ENCODE measurements around the gene NCOA7.
A peak's percentile ranks its signal among the peaks of the same experiment; 100 is the strongest.
"Not testable (repeated sequence)": the region's sequence is repeated elsewhere in the genome, so short reads cannot be mapped to it uniquely, and the experiment has no call there.

NCOA7 gene

GRCh38 chr6:125952764-125953501 lies 162.2 kb downstream of the NCOA7 start:
- no peak for DNase-seq

- no peak for DNase-seq
Observed at GRCh38 chr6:125953502-125953875, 162.7 kb downstream of the NCOA7 start.

- no peak for DNase-seq
Observed at GRCh38 chr6:125954735-125955339, 164.1 kb downstream of the NCOA7 start.

GRCh38 chr6:125955973-125956372 lies 165.2 kb downstream of the NCOA7 start:
- no peak for DNase-seq

GRCh38 chr6:125956506-125957390 lies 166.0 kb downstream of the NCOA7 start, which contains the start of gene HINT3:
HINT3 (plus strand) TSS chr6:125956770; CDS start chr6:125956978, 208 bp downstream.
- peak; percentile 97 for DNase-seq

- no peak for DNase-seq
Observed at GRCh38 chr6:125957391-125957693, 166.6 kb downstream of the NCOA7 start.

- DNase-seq = no peak
Observed at GRCh38 chr6:125957845-125958244, 167.1 kb downstream of the NCOA7 start.

- no peak for DNase-seq
Observed at GRCh38 chr6:125959041-125959440, 168.3 kb downstream of the NCOA7 start.

- DNase-seq = no peak
Observed at GRCh38 chr6:125961117-125961516, 170.4 kb downstream of the NCOA7 start.

- no peak for DNase-seq
Observed at GRCh38 chr6:125962900-125963497, 172.2 kb downstream of the NCOA7 start.

- no peak for DNase-seq
Observed at GRCh38 chr6:125963817-125964216, 173.1 kb downstream of the NCOA7 start.

- DNase-seq = no peak
Observed at GRCh38 chr6:125966569-125966968, 175.8 kb downstream of the NCOA7 start.

- no peak for DNase-seq
Observed at GRCh38 chr6:125968493-125968892, 177.7 kb downstream of the NCOA7 start.

GRCh38 chr6:125970760-125971159 lies 180.0 kb downstream of the NCOA7 start:
- DNase-seq = no peak

GRCh38 chr6:125972478-125972877 lies 181.7 kb downstream of the NCOA7 start:
- not testable (repeated sequence) for DNase-seq

GRCh38 chr6:125974214-125974866 lies 183.6 kb downstream of the NCOA7 start:
- DNase-seq = no peak

- DNase-seq = no peak
Observed at GRCh38 chr6:125979101-125979500, 188.3 kb downstream of the NCOA7 start.
